ENCODE measurements around the gene MGAT3. TPM values are rescaled to one million over a fixed set of nuclear protein-coding genes. Genes with fewer than 3 reads are reported as not detected.

The MGAT3 gene
- total RNA-seq, 1 donor, result 1.1 TPM

- no peak for DNase-seq (ENCODE audit: low read depth in 2 of 3, low spot score in 2 of 3)
Observed at GRCh38 chr22:39470451-39471291, 13.9 kb downstream of the MGAT3 start.

DNA sequence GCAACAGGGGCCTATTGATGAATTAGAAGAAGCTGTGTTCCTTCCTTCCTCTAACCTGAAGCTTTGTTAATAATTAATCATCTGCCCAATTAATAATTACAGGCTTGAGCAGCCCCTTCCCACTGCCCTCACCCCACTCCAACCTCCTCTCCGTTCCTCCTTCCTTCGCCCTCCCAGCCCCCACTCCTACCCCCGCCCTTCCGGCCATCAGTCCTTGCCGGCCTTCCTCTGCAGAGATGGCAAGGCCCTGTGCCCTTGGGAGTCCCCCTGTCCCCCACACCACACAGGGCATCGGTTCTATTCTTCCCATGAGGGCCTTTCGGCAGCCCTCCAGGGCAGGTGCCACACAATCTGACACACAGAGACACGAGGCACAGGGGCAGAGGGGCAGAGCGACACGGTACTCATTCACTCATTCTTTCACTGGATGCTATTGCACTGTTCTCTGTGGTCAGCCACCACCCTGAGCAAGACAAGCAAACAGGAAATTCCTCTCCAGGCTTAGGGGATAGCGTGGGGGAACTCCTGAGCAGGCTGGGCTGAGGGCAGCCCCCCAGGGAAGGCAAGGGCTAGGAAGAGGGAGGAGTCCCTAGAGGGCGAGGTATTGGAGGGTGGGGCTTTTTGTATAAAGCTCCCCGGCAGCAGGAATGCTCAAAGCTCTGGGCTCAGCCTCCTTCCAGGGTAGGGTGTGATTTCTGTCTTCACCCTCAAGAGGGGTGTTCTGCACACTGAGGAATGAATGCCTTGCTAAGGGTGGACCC, 14.7 kb downstream of the MGAT3 start:
- no peak for DNase-seq (ENCODE audit: low read depth in 2 of 3, low spot score in 2 of 3)

DNA sequence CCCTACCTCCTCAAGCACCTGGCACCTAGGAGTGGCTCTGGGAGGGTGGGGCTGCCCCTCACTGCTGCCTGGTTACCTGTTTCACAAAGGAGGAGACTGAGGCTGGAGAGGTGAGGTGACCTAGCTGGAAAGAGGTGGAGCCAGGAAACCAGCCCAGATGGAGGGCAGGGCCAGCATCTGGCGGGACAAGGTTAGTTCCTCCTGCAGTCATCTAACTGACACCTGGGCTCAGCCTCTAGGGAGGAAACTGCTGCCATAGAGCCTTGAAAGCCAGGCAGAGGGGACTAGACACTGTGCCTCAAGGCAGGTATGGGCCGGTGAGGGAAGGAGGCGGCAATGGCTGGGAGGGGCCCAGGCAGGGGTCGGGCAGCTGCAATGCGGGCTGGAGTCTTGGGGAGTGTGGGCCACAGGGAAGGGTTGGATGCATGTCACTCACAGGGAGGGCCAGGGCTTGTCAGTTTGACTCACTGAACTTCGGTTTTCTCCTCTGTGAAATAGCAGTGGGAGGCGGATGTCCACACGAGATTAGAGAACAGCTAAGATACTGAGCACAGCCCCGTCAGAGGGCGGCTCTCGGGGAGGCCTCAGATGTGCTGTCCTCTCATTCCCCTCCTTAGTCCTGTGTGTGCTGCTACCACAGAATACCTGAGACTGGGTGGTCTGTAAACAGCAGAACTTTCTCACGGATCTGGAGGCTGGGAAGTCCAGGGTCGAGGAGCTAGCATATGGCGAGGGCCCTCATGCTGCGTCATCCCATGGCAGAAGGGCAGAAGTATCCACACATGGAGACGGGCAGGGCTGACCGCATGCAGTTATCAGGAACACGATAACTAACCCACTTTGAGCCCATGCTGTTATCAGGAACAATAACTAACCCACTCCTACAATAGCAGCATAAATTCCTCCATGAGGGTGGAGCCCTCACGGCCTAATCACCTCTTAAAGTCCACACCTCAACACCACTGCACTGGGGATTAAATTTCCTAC, 16.1 kb downstream of the MGAT3 start:
- DNase-seq (ENCODE audit: low read depth in 2 of 3, low spot score in 2 of 3), result no peak

DNA sequence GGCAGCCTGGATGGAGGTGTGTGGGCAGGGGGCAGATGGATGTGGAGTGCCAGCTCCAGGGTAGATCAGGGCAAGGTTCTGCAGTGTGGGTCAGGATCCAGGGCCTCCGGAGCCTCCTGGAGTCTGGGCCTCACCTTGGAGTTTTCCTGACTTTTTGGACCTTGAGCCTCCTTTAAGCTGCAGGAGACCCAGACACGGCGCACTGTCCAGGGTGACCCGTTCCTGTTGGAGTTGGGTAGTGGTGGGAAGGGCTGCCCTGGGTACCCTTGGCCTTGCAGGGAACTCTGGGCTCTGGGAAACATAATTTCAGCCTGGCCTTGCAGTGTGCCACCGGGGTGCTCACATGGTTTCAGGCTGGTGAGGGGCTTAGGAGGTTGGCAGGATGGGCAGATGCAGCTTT, 17.0 kb downstream of the MGAT3 start:
- DNase-seq (ENCODE audit: low read depth in 2 of 3, low spot score in 2 of 3), result no peak

- DNase-seq (ENCODE audit: low read depth in 2 of 3, low spot score in 2 of 3), result no peak
Observed at GRCh38 chr22:39474351-39475111, 17.7 kb downstream of the MGAT3 start.

- DNase-seq (ENCODE audit: low read depth in 2 of 3, low spot score in 2 of 3), result no peak
Observed at GRCh38 chr22:39475337-39475736, 18.5 kb downstream of the MGAT3 start.

- no peak for DNase-seq (ENCODE audit: low read depth in 2 of 3, low spot score in 2 of 3)
Observed at GRCh38 chr22:39475902-39476301, 19.1 kb downstream of the MGAT3 start.

DNA sequence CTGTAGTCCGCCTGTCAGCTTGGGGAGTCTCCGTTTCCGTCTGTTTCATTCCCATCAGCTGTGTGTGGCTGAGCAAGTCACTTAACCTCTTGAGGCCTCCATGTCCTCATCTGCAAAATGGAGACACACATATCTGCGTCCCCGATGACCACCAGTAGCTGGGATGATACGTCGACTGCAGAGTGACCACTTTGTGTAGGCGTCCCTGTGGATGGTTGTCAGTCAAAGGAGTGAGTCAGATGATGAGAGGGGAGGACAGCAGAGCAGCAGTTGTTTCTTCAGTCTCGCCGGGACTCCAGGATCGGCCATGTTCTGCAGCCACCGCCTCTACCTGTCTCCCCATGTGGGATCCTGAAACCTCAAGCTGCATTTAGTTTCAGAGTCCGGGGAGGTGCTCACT, 19.9 kb downstream of the MGAT3 start:
- DNase-seq (ENCODE audit: low read depth in 2 of 3, low spot score in 2 of 3), result no peak

DNA sequence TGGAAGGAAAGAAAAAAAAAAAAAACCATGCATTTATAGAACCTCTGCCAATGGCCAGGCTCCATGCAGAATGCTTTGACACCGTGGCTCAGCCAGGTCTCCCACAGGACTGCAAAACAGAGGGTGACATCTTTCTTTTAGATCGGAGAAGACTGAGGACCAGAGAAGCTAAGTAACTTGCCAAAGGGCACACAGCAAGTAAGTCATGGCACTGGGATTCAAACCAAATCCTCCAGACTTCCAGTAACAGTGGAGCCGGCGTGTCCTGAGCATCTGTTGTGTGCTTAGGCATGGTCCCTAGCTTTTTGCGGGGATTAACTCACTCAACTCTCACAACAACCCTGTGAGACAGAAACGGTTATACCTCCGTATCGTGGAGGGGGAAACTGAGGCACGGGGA, 20.7 kb downstream of the MGAT3 start:
- DNase-seq (ENCODE audit: low read depth in 2 of 3, low spot score in 2 of 3), result no peak

DNA sequence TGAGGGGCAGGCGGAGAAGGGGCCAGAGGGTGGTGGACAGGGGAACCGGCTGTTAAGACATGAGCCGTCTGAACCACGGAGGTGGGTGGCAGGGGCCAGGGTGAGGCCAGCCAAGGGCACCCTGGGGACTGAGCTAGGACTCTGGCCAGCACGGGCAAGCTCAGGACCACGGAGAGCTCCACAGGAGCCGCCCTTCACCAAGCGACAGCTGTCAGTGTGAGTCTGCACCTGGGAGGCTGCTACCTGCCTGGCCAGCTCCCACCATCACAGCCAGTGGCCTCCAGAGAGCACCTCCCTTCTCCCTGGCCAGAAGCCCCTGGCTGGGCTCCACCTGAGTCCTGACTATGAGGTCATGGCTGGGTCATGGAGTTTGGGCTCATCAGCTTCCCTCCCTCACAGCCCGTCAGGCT, 21.6 kb downstream of the MGAT3 start:
- no peak for DNase-seq (ENCODE audit: low read depth in 2 of 3, low spot score in 2 of 3)

- no peak for DNase-seq (ENCODE audit: low read depth in 2 of 3, low spot score in 2 of 3)
Observed at GRCh38 chr22:39479254-39479653, 22.4 kb downstream of the MGAT3 start.

- DNase-seq (ENCODE audit: low read depth in 2 of 3, low spot score in 2 of 3), result no peak
Observed at GRCh38 chr22:39480557-39480956, 23.7 kb downstream of the MGAT3 start.

DNA sequence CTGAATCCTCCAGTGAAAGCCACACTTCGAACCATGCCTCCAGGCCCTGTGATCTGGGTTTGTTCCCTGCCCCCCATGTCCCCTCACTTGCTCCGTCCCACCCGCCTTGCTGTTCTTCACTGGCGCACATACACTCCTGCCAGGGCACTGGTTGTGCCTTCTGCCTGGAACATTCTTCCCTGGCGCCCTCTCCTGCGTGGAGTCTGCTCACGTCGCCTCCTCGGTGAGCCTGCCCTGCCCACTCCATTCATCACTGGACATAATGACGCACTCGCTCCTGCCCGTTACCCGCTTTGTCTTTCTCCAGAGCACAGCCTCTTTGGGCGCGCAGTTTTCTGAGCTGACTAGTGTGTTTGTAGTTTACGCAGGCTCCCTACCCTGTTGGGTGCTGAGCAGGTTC, 24.2 kb downstream of the MGAT3 start:
- DNase-seq (ENCODE audit: low read depth in 2 of 3, low spot score in 2 of 3), result no peak

DNA sequence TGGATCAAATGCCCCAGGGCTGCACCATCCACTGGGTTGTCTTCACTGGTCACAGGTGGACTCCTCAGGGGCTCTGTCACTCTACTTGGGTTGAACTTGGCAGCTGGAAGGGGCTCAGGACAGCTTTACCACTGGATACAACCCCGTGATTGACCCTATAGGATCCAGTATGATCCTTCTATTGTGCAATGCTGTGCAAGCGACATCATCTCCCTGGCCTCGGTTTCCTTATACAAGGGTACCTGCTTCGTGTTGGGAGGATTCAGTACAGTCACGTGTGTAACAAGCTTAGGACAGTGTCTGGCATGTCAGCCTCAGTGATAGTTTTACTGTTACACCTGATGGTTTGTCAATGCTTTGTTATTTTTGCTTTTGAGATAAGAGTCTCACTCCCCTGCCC, 24.8 kb downstream of the MGAT3 start:
- DNase-seq (ENCODE audit: low read depth in 2 of 3, low spot score in 2 of 3), result no peak

GRCh38 chr22:39482768-39483167, 26.0 kb downstream of the MGAT3 start:
- DNase-seq (ENCODE audit: low read depth in 2 of 3, low spot score in 2 of 3), result no peak

DNA sequence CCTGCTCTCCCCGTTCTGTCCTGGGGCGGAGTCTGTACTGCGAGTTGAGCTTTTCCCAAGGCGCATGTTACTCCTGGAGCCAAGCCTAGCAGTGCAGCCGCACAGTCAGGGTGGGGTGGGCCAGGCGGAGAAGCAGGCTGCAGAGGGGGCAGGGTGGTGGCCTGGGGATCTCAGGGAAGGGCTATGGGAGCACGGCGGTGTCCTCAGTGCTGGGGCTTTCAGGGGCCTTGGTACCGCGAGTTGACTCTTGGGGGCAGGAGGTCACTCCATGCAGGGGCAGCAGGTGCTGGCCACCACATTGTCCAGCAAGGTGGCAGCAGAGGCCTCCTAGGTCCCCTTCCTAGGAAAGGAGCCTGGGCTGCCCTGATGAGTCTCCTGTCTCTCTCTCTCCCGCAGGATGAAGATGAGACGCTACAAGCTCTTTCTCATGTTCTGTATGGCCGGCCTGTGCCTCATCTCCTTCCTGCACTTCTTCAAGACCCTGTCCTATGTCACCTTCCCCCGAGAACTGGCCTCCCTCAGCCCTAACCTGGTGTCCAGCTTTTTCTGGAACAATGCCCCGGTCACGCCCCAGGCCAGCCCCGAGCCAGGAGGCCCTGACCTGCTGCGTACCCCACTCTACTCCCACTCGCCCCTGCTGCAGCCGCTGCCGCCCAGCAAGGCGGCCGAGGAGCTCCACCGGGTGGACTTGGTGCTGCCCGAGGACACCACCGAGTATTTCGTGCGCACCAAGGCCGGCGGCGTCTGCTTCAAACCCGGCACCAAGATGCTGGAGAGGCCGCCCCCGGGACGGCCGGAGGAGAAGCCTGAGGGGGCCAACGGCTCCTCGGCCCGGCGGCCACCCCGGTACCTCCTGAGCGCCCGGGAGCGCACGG, 30.4 kb downstream of the MGAT3 start:
- no peak for DNase-seq (ENCODE audit: low read depth in 2 of 3, low spot score in 2 of 3)

DNA sequence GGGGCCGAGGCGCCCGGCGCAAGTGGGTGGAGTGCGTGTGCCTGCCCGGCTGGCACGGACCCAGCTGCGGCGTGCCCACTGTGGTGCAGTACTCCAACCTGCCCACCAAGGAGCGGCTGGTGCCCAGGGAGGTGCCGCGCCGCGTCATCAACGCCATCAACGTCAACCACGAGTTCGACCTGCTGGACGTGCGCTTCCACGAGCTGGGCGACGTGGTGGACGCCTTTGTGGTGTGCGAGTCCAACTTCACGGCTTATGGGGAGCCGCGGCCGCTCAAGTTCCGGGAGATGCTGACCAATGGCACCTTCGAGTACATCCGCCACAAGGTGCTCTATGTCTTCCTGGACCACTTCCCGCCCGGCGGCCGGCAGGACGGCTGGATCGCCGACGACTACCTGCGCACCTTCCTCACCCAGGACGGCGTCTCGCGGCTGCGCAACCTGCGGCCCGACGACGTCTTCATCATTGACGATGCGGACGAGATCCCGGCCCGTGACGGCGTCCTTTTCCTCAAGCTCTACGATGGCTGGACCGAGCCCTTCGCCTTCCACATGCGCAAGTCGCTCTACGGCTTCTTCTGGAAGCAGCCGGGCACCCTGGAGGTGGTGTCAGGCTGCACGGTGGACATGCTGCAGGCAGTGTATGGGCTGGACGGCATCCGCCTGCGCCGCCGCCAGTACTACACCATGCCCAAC, 31.2 kb downstream of the MGAT3 start:
- no peak for DNase-seq (ENCODE audit: low read depth in 2 of 3, low spot score in 2 of 3)

DNA sequence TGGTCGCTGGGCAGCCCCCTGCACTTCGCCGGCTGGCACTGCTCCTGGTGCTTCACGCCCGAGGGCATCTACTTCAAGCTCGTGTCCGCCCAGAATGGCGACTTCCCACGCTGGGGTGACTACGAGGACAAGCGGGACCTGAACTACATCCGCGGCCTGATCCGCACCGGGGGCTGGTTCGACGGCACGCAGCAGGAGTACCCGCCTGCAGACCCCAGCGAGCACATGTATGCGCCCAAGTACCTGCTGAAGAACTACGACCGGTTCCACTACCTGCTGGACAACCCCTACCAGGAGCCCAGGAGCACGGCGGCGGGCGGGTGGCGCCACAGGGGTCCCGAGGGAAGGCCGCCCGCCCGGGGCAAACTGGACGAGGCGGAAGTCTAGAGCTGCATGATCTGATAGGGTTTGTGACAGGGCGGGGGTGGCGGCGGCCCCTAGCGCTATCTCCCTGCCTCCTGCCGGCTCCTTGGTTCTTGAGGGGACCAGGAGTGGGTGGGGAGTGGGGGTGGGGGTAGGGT, 31.8 kb downstream of the MGAT3 start:
- DNase-seq (ENCODE audit: low read depth in 2 of 3, low spot score in 2 of 3), result no peak

Data from hematopoietic multipotent progenitor cell (in vitro differentiated cells).